ENCODE data around the gene MEP1A.

DNA sequence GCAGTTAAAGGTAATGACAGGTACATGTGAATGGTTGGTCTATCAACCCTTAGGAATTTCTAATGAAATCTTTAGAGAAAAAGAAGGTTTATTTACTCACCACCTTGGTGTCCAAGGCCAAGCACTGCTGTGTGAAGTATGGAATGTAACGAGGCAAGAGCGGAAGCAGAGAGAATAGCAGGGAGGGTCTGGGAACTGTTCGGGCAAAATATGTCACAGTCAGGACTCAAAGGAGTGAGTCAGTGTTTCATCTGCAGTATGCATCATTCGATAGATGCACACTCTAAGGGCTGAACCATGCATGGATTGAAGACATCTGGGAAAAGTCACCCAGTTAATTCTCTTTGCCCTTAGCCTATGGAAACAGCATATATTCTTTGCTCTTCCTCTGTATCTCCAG is 95.4 kb downstream of the MEP1A start:
- TF ChIP-seq POLR2A (IDR thresholded peaks at IDR 0.05), result no peak
- TF ChIP-seq, protein P1, sequence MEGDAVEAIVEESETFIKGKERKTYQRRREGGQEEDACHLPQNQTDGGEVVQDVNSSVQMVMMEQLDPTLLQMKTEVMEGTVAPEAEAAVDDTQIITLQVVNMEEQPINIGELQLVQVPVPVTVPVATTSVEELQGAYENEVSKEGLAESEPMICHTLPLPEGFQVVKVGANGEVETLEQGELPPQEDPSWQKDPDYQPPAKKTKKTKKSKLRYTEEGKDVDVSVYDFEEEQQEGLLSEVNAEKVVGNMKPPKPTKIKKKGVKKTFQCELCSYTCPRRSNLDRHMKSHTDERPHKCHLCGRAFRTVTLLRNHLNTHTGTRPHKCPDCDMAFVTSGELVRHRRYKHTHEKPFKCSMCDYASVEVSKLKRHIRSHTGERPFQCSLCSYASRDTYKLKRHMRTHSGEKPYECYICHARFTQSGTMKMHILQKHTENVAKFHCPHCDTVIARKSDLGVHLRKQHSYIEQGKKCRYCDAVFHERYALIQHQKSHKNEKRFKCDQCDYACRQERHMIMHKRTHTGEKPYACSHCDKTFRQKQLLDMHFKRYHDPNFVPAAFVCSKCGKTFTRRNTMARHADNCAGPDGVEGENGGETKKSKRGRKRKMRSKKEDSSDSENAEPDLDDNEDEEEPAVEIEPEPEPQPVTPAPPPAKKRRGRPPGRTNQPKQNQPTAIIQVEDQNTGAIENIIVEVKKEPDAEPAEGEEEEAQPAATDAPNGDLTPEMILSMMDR (IDR thresholded peaks at IDR 0.05), result no peak
